C4-2B (cell line): ENCODE data around the gene JAKMIP3.

Experiments used
- CTCF ChIP-seq: fragments of 450-650 bp; conservative IDR thresholded peaks from 2 replicates; pipeline ENCODE4 v1.5.1; 2017; ENCODE audit warnings: mild to moderate bottlenecking
- ZFX ChIP-seq: fragments of 450-650 bp; IDR thresholded peaks from 2 replicates; pipeline ENCODE4 v1.6.1; 2017

DNA sequence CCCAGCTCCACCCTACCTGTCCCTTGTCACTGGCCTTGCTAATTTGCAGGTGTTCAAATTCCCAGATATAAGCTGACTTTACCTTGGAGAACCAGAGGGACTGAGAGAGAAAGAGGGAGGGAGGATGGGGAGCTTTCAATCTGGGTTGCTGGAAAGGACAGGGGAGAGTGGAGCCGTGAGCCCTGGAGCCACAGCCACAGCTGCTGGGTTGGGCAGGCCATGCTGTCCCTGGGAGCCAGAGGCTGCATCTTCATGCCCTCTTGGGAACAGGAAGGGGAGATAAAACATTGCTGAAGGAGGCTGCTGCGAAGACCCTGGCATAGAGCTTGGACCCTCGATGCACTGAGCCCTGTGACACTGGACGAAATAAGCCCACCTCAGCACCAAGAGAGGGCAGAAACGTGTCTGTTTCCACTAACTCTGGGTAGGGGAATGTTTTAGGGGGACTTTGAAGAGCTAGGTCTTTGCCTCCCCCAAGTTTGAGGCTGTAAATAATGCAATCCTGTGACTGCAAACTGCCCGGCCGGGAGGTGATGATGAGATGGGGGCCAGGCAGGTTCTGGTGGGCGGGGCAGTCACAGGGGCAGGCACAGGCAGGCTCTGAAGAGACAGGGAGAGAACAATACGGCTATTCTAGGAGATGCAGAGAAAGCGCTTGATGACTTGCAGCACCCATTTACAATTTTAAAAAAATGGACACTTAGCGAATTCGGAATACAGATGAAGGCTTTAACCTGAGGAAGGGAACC, 5.8 kb upstream of the JAKMIP3 start:
- TF ChIP-seq CTCF, result no peak
- no peak for TF ChIP-seq ZFX
